Measurements from ENCODE around the gene SPATA31E1. TPM values are rescaled to one million over a fixed set of nuclear protein-coding genes. Genes with fewer than 3 reads are reported as not detected.

Gene SPATA31E1
- total RNA-seq, 1 donor from 2014 or later = 0.21 TPM

DNA sequence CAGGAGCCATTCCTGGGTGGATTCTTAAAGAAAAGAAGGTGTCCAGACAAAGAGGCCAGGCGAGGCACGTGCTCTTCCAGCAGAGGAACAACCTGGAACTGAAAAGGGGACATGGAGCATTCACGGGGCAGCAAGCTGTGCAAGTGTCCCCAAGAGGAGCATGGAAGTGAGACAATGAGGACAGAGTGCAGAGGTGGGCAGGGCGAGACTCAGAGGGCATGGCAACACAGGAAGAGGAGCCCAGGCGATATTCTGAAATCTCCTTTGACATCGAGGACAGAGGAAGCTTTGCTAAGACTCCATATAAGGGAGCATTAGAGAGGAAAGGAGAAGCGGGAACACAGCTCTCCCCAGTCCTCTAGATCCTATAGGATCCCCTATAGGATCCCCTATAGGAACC is 29.4 kb upstream of the SPATA31E1 start:
- Mint-ChIP-seq H3K27ac (ENCODE audit: unreplicated experiment) (no peak overlapping the region), H3K9me3 (no peaks in the 10 kb centered on the region), H3K4me3 (no peak overlapping the region), H3K36me3 (ENCODE audit: low read depth) (peaks cover 3% of the 10 kb centered on the region), H3K4me1 (no peaks in the 10 kb centered on the region), H3K27me3 (ENCODE audit: low read depth) (no peaks in the 10 kb centered on the region)
- DNase-seq (ENCODE audit: low read depth, low spot score) = no peak
- TF ChIP-seq, protein P1, sequence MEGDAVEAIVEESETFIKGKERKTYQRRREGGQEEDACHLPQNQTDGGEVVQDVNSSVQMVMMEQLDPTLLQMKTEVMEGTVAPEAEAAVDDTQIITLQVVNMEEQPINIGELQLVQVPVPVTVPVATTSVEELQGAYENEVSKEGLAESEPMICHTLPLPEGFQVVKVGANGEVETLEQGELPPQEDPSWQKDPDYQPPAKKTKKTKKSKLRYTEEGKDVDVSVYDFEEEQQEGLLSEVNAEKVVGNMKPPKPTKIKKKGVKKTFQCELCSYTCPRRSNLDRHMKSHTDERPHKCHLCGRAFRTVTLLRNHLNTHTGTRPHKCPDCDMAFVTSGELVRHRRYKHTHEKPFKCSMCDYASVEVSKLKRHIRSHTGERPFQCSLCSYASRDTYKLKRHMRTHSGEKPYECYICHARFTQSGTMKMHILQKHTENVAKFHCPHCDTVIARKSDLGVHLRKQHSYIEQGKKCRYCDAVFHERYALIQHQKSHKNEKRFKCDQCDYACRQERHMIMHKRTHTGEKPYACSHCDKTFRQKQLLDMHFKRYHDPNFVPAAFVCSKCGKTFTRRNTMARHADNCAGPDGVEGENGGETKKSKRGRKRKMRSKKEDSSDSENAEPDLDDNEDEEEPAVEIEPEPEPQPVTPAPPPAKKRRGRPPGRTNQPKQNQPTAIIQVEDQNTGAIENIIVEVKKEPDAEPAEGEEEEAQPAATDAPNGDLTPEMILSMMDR (conservative IDR thresholded peaks at IDR 0.05) = no peak

GRCh38 chr9:87853876-87854579 is 28.6 kb upstream of the SPATA31E1 start:
- Mint-ChIP-seq H3K9me3 (no peaks in the 10 kb centered on the region), H3K36me3 (ENCODE audit: low read depth) (peaks cover 3% of the 10 kb centered on the region), H3K4me3 (no peak overlapping the region), H3K4me1 (no peaks in the 10 kb centered on the region), H3K27ac (ENCODE audit: unreplicated experiment) (no peak overlapping the region), H3K27me3 (ENCODE audit: low read depth) (no peaks in the 10 kb centered on the region)
- TF ChIP-seq, protein P1 (conservative IDR thresholded peaks at IDR 0.05) = no peak
- DNase-seq (ENCODE audit: low read depth, low spot score) = no peak

DNA sequence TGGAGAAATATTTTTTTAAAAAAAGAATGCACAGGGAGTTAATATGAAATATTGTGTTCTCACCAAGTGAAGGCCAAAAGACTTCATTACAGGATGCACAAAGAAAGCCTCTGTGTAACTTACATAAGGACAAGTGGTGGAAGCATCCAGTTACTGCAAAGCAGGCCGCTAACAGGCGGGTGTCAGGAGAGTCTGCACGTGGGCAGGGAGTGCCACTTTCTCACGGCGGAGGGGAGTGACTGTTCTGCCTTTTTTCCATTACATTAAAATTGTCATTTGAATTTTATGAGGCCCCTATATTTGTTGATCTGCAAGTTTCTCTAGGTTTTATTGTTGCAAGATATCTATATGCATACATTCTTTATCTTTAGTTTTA is 28.1 kb upstream of the SPATA31E1 start:
- Mint-ChIP-seq H3K36me3 (ENCODE audit: low read depth) (peaks cover 5% of the 10 kb centered on the region), H3K9me3 (peaks cover 2% of the 10 kb centered on the region), H3K27ac (ENCODE audit: unreplicated experiment) (no peak overlapping the region), H3K4me3 (no peak overlapping the region), H3K4me1 (no peaks in the 10 kb centered on the region), H3K27me3 (ENCODE audit: low read depth) (no peaks in the 10 kb centered on the region)
- TF ChIP-seq, protein P1 (conservative IDR thresholded peaks at IDR 0.05) = no peak
- no peak for DNase-seq (ENCODE audit: low read depth, low spot score)

- Mint-ChIP-seq H3K4me3 (no peak overlapping the region), H3K4me1 (no peaks in the 10 kb centered on the region), H3K9me3 (peaks cover 2% of the 10 kb centered on the region), H3K27me3 (ENCODE audit: low read depth) (no peaks in the 10 kb centered on the region), H3K27ac (ENCODE audit: unreplicated experiment) (no peak overlapping the region), H3K36me3 (ENCODE audit: low read depth) (peaks cover 5% of the 10 kb centered on the region)
- no peak for DNase-seq (ENCODE audit: low read depth, low spot score)
- TF ChIP-seq, protein P1 (conservative IDR thresholded peaks at IDR 0.05) = no peak
These were observed 27.6 kb upstream of the SPATA31E1 start for GRCh38 chr9:87855061-87855460.

GRCh38 chr9:87857141-87857947 is 25.3 kb upstream of the SPATA31E1 start:
- Mint-ChIP-seq H3K9me3 (peaks cover 12% of the 10 kb centered on the region), H3K4me3 (no peak overlapping the region), H3K4me1 (no peaks in the 10 kb centered on the region), H3K27ac (ENCODE audit: unreplicated experiment) (no peak overlapping the region), H3K36me3 (ENCODE audit: low read depth) (peaks cover 11% of the 10 kb centered on the region), H3K27me3 (ENCODE audit: low read depth) (peaks cover under 1% of the 10 kb centered on the region)
- TF ChIP-seq, protein P1 (conservative IDR thresholded peaks at IDR 0.05) = no peak
- no peak for DNase-seq (ENCODE audit: low read depth, low spot score)
